ENCODE data around the gene TMPRSS3.

TMPRSS3 gene

GRCh38 chr21:42406866-42407265 is 11.0 kb upstream of the TMPRSS3 start:
- no peak for DNase-seq

DNA sequence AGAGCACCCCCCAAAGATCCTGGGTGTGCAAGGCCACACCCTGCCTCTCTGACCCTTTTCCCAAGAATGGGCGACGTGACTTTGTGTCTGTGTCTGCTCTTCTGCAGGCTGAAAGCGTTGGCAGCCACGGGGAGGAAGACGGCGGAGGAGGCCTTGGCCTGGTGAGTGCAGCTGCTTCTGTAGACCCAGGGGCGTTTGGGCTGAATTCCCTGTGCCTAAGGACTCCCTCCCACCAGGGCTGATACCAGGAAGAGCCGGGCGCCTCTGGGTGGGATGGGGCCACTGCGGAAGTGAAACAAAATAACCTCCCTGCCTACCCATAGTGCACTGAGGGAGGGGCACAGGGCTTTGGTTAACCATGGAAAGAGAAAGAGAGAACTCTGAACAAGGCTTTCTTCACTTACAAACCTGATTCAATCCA is 10.4 kb upstream of the TMPRSS3 start:
- no peak for DNase-seq

DNA sequence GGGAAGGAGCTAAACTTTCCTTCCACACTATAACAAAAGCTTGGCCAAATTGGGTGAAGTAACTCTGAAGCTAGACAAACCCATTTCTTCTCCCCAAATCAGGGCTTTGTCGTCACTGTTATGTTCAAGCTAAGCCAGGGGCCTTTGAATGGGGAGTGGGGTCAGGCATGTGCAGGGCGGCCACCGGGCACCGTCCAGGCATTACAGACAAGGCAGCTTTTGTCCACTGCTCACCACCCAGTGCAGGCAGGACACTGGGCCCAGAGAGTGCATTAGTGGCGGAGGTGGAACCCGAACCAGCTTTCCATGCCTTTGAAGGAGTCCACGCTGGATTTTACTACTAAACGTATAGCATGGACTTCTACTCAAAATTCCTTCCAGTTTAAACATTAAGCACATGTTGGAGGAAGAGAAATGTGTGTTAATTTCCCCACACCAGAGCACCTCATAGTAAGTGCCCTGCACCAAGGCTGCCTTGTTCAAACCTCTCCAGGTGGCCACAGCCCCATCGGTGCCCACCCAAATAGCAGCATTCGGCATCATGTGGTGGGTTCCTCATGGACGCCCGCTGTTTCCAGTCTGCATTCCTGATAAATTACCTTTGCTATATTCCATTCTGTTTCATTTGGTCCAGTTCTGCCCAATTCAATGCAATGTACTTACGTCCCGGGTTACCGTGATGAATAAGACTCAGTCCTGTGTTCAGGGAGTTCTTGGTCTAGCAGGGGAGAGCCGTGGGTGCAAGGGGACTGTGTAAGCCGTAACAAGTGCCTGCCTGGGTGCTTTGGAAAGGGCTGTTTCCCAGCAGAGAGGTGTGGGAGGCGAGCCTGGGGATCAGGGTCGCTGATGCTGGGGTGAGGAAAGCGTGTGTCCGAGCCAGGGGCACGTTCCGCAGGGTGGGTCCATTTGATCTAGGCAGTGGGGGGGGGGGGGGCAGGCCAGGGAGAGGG is 9.5 kb upstream of the TMPRSS3 start:
- DNase-seq, result no peak

GRCh38 chr21:42404539-42404938 is 8.7 kb upstream of the TMPRSS3 start:
- no peak for DNase-seq

GRCh38 chr21:42403611-42404231 is 7.9 kb upstream of the TMPRSS3 start, which contains the start of gene UBASH3A:
UBASH3A (plus strand) TSS chr21:42403902; CDS start chr21:42403946, 44 bp downstream.
- DNase-seq, result no peak

GRCh38 chr21:42401820-42402251 is 6.0 kb upstream of the TMPRSS3 start:
- no peak for DNase-seq

DNA sequence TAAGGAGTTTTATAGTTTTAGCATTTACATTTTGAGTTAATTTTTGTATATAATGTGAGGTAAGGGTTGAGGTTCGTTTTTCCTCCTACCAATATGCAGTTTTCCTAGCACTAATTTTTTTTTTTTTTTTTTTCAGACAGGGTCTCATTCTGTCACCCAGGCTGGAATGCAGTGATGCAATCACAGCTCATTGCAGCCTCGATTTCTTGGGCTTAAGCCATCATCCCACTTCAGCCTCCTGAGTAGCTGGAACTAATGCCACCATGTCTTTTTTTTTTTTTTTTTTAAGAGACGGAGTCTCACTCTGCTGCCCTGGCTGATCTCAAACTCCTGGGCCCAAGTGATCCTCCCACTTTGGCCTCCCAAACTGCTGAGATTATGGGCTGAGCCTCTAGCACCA is 5.3 kb upstream of the TMPRSS3 start:
- DNase-seq, result no peak

DNA sequence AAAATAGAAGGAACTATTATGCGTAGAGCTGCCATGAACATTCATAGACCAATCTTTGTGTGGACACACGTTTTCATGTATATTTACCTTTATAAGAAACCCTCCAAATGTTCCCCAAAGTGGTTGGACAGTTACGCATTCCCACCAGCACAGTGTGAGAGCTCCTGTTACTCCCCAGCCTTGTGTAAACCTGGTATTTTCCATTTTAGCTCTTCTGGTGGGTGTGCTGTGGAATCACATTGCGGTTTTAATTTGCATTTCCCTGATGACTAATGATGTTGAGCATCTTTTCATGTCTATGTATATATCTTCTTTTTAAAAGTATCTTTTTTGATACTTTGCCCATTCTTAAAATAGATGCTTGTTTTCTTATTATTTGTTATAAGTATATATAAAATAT is 4.7 kb upstream of the TMPRSS3 start:
- no peak for DNase-seq

DNA sequence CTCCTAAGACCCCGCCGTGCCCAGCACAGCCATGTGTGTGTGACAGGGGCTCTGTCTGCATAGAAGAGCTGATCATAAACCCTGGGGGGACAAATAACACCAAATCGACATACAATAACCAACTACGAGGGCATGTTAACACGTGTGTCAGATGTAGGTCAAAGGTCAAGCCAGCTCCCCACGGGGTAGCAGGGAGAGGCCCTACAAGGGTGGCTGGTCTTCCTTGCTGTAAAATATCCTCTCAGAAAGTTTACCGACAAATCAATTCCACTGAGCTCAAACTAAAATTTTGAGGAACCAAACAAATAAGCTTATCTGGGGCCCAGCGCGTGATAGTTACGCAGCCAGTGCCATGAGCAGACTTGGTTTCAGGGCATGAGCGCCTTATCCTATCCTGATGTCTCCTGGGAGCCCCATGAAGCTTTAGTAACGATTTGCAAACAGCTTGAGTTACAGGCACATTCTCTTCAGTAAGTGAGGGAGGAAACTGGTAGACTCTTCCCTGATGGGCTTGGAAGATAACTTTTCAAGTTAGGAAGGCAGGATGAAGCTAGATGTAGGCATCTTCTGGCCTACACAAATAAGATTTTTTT is 2.7 kb upstream of the TMPRSS3 start:
- DNase-seq, result no peak

DNA sequence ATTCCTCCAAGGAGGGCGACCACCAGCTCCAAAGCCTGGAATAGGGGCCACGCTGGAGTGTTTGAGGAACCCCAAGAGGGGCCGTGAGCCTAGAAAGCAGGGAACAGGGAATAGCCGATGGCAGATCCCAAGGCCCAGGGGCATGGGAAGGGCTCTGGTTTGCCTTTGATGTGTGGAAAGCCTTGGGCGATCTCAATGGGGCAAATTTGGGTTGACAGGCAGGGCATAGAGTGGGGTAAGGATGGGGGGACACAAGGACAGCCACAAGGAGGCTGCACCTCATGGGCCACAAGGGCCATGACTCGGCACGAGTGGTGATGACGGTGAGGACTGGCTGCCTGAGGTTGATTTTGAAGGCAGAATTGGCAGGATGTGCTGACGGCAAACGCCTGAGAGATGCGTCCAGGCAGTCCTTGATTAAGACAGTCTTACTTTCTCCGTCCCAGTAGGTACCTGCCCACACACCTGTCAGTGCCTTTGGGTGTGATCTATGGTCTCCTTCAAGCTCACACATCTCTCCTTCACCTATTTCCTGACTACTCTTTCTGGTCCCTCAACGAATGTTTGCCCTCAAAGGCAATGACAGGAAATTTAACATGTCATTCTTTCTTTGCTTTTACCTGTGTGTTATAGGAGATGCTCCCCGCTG is 2.0 kb upstream of the TMPRSS3 start:
- no peak for DNase-seq

GRCh38 chr21:42396799-42397745 is 1.2 kb upstream of the TMPRSS3 start:
- DNase-seq, result no peak

DNA sequence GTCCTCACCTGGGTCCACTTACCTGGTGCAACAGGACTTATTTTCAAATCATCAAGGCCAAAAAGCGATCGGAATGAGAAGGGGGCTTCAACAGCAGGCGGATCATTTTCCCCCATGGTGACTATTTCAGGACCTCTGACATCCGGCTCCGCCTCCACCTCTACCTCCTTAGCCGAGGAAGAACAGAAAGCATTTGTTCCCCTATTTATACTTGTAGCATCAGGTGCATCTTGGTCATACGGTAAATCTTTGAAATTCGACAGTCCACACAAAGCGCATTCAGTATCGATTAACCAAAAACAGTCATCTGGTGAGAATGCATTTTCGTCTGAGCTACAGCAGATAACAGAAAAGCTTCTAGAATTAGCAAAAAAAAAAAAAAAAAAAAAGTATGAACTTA is 550 bp downstream of the TMPRSS3 start:
- no peak for DNase-seq

GRCh38 chr21:42393443-42393950 is 2.4 kb downstream of the TMPRSS3 start:
- DNase-seq, result no peak

GRCh38 chr21:42392731-42393442 is 3.0 kb downstream of the TMPRSS3 start:
- DNase-seq, result no peak

GRCh38 chr21:42391297-42391696 is 4.6 kb downstream of the TMPRSS3 start:
- no peak for DNase-seq

GRCh38 chr21:42390696-42391095 is 5.2 kb downstream of the TMPRSS3 start:
- DNase-seq, result no peak

DNA sequence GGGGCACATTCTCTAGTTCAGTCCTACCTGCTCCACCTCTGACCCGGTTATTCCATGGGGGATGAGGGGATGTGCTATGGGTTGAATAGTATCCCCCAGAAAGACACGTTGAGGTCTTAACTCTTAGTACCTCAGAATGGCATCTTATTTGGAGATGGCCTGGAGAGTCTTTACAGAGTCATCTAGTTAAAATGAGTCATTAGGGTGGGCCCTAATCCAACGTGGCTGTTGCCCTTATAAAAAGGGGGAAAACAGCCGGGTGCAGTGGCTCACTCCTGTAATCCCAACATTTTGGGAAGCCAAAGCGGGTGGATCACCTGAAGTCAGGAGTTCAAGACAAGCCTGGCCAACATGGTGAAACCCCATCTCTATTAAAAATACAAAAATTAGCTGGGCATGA is 5.7 kb downstream of the TMPRSS3 start:
- no peak for DNase-seq

DNA sequence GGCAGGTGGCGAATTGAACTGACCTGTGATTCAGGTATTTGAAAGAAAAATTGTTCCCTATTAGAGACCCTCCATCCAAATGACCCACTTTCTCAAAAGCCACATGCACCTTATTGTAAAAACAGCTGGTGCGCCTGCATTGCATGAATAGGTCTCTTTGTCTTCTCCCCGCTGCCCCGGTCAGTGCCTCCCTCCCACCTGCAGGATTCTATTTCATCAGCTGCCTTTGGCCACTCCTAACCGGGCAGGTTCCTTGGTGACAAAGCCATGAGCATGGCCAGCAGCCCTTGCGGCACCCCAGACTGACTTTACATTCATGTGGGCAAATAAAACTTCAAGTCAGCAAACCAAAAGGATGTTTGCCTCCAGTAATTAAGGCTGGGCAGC is 6.4 kb downstream of the TMPRSS3 start:
- DNase-seq, result peak; percentile 50

GRCh38 chr21:42388740-42389448 is 7.0 kb downstream of the TMPRSS3 start:
- no peak for DNase-seq

DNA sequence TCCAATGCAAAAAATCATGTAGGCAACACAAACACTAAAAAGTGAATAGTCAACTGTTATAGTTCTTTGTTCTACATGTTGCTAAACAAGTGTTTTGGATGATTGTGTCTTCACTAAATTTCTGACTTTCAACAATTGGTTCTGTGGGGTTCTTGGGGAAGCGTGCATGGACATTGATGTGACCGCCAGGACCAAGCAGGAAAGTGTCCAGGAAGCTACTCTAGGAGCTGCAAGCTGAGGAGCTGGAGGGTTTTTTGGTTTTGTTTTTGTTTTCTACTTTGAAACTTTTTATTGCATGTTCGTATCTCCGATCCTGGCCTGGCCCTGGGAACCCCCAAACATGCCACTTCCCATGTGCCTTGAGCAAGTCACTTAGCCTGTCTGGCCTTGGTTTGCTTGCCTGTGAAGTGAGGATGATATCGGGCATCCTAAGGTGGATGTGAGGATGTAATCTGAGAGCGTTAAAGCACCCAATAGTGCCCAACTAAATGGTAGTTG is 8.0 kb downstream of the TMPRSS3 start:
- DNase-seq, result no peak

Measured in NCI-H2029 (cell line).